ENCODE data around the gene TCIRG1.

TCIRG1 gene

GRCh38 chr11:68006606-68007166, 32.1 kb upstream of the TCIRG1 start:
- no peak for DNase-seq
- intact Hi-C loops (cut with DNase I; ENCODE audit: low total_unique reads), result loop anchor here (5.0 kb wide), 2 partner anchors 36 to 206 kb away; partner anchors contain the start of gene KMT5B
- Histone ChIP-seq H3K36me3 (no peaks in the 10 kb centered on the region), H3K27me3 (no peaks in the 10 kb centered on the region), H3K9me3 (no peaks in the 10 kb centered on the region), H3K4me1 (peaks cover 0 to 55% (median 34%) of the 10 kb centered on the region in 4 donors), H3K4me3 (no peak overlapping the region), H3K27ac (no peak overlapping the region)
- no peak for TF ChIP-seq CTCF (IDR thresholded peaks at IDR 0.05)

GRCh38 chr11:68007498-68008380, 31.1 kb upstream of the TCIRG1 start:
- intact Hi-C loops (cut with DNase I; ENCODE audit: low total_unique reads), result loop anchor here (5.0 kb wide), 2 partner anchors 35 to 205 kb away; partner anchors contain the start of gene KMT5B
- H3K36me3 ChIP-seq, result no peaks in the 10 kb centered on the region
- no peaks in the 10 kb centered on the region for H3K27me3 ChIP-seq
- peak overlapping the region in 1 of 2 donors; percentile 93 for H3K27ac ChIP-seq
- no peak for DNase-seq
- H3K4me3 ChIP-seq, result no peak overlapping the region
- no peak for TF ChIP-seq CTCF (IDR thresholded peaks at IDR 0.05)
- peaks cover 0 to 61% (median 44%) of the 10 kb centered on the region in 4 donors for H3K4me1 ChIP-seq
- no peaks in the 10 kb centered on the region for H3K9me3 ChIP-seq

DNA sequence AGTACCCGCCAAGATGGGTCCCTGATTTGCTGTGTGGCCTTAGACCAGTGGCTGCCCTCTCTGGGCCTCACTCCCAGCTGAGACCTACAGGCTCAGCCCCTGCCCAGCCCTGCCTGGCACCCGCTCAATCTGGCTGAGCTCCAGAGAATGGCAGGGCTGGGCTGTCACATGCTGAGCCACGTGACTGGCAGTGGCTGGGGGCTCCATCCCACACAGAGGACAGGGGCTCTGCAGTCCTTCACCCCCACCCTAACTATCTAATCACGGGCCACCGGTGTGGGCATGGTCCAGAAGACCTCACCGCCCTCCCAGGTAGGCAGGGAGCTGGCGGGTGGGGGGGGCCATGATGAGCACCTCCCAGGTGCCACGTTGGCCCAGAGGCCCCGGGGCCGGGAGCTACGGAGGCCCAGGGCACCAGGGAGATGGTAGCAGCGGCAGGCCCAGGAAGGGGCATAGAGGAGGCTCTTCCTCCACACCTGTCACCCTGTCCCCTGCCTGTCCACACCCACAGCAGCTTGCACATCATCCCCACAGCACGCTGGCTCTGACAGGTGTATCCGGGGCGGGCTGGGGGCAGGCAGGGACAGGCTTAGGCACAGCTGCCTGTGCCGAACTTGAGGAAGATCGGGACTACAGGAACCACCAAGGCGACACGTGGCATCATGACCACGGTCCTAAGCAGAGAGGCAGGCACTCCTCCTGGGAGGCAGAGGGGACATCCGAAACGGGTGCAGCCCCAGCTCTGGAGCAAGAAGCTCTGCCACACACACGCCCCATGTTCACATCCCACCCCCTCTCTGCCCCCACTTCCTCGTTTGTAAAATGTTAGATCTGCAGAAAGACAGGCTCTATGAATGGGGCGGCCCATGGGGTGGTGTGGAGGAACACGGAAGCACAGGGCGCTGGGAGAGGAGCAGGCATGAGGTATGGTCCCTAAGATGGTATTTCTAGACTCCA, 30.2 kb upstream of the TCIRG1 start:
- intact Hi-C loops (cut with DNase I; ENCODE audit: low total_unique reads), result loop anchor here (5.0 kb wide), 2 partner anchors 34 to 204 kb away; partner anchors contain the start of gene KMT5B
- no peaks in the 10 kb centered on the region for H3K36me3 ChIP-seq
- peak in 1 of 2 donors; percentile 62 for DNase-seq
- peak overlapping the region; percentile 93 to 94 for H3K27ac ChIP-seq
- H3K4me1 ChIP-seq, result peaks cover 0 to 63% (median 50%) of the 10 kb centered on the region in 4 donors
- no peaks in the 10 kb centered on the region for H3K27me3 ChIP-seq
- H3K9me3 ChIP-seq, result no peaks in the 10 kb centered on the region
- no peak overlapping the region for H3K4me3 ChIP-seq
- TF ChIP-seq CTCF (IDR thresholded peaks at IDR 0.05), result no peak

DNA sequence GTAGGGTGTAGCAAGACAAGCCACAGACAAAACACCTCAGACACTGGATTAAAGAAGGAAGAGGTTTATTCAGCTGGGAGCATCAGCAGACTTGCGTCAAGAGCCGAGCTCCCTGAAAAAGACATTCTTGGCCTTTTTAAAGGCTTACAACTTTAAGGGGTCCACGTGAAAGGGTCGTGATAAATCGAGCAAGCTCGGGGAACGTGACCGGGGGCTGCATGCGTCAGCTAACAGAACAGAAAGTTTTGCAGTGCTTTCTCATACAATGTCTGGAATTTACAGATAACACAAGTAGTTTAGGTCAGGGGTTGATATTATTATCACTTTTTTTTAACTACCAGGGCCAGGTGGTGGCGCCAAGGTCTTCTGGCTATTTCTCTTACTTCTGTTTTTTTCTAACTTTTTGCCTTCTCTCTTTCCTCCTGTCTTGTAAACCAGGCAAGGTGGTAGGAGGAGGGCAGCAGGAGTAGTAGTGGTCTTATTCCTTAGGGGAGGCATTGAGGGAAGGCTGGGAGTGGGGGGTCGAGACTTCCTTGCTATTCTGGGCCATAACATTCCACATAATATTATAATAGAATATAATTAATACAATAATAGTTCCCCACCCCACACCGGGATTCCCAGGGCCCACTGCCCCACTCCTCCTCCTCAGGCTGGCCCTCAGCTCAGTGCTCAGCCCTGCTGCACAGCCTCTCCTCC, 29.3 kb upstream of the TCIRG1 start:
- TF ChIP-seq CTCF (IDR thresholded peaks at IDR 0.05), result no peak
- Histone ChIP-seq H3K9me3 (no peaks in the 10 kb centered on the region), H3K27ac (peak overlapping the region; percentile 93 to 94), H3K27me3 (no peaks in the 10 kb centered on the region), H3K36me3 (no peaks in the 10 kb centered on the region), H3K4me1 (peaks cover 0 to 67% (median 56%) of the 10 kb centered on the region in 4 donors), H3K4me3 (peak overlapping the region; percentile 49 to 54)
- no peak for DNase-seq
- intact Hi-C loops (cut with DNase I; ENCODE audit: low total_unique reads), result loop anchor here (5.0 kb wide), 3 partner anchors 33 to 203 kb away; partner anchors contain the start of genes CHKA and KMT5B

Data from tibial artery (tissue), 4 donors.